Stomach (tissue), 4 donors: ENCODE data around the gene RFTN1.

Experiments
- EP300 ChIP-seq: sonication (generic); formaldehyde crosslinking; IDR thresholded peaks from one replicate; pipeline ENCODE4 v1.6.1; 2017; ENCODE audit warnings: antibody characterized with exemption
- POLR2A ChIP-seq, 4 donors: fragments of 450-650 bp; IDR thresholded peaks; one replicate each; pipeline ENCODE4 v1.6.1; 2016; ENCODE audit warnings: antibody characterized with exemption in 4 of 4, control low read depth in 2 of 4, mild to moderate bottlenecking in 1 of 4, moderate library complexity in 1 of 4
- POLR2AphosphoS5 ChIP-seq, 3 donors: sonication (generic); formaldehyde crosslinking; IDR thresholded peaks; one replicate each; pipeline ENCODE4 v1.6.1; 2016; ENCODE audit warnings: antibody characterized with exemption in 3 of 3
- TF ChIP-seq, protein P1 (sequence below), 7 experiments: fragments of 450-650 bp in 4 of 7; fragments of 200-600 bp in 3 of 7; sonication (generic) in 3 of 7; IDR thresholded peaks; one replicate each; pipeline ENCODE4 v1.5.1; 2016 to 2019; ENCODE audit warnings: antibody characterized with exemption in 7 of 7, control low read depth in 2 of 7, mild to moderate bottlenecking in 1 of 7

GRCh38 chr3:16515885-16516420 lies 2.5 kb upstream of the RFTN1 start:
- TF ChIP-seq, protein P1, sequence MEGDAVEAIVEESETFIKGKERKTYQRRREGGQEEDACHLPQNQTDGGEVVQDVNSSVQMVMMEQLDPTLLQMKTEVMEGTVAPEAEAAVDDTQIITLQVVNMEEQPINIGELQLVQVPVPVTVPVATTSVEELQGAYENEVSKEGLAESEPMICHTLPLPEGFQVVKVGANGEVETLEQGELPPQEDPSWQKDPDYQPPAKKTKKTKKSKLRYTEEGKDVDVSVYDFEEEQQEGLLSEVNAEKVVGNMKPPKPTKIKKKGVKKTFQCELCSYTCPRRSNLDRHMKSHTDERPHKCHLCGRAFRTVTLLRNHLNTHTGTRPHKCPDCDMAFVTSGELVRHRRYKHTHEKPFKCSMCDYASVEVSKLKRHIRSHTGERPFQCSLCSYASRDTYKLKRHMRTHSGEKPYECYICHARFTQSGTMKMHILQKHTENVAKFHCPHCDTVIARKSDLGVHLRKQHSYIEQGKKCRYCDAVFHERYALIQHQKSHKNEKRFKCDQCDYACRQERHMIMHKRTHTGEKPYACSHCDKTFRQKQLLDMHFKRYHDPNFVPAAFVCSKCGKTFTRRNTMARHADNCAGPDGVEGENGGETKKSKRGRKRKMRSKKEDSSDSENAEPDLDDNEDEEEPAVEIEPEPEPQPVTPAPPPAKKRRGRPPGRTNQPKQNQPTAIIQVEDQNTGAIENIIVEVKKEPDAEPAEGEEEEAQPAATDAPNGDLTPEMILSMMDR (IDR thresholded peaks at IDR 0.05), result no peak
- TF ChIP-seq POLR2A (IDR thresholded peaks at IDR 0.05) (no peak), EP300 (no peak), POLR2AphosphoS5 (IDR thresholded peaks at IDR 0.05) (no peak)
